ENCODE data around the gene IL12RB2.

DNA sequence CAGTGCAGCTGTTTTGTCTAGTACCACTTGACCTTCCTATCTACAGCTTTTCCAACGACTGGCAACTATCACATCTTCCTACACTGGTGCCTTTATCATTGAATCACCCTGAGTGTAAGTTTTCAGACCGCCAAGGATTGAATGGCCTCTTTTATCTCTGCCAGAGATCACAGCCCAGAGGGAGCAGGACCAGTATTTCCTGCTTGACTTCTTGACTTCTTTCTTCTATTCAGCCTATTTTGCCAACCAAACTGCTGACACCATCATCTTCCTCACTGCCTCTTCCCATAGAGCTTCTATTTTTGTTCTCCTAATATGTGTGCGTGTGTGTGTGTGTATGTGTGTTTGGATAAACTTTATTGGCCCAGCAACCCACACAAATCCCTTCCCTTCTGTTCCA, 68.7 kb downstream of the IL12RB2 start:
- TF ChIP-seq, protein P1, sequence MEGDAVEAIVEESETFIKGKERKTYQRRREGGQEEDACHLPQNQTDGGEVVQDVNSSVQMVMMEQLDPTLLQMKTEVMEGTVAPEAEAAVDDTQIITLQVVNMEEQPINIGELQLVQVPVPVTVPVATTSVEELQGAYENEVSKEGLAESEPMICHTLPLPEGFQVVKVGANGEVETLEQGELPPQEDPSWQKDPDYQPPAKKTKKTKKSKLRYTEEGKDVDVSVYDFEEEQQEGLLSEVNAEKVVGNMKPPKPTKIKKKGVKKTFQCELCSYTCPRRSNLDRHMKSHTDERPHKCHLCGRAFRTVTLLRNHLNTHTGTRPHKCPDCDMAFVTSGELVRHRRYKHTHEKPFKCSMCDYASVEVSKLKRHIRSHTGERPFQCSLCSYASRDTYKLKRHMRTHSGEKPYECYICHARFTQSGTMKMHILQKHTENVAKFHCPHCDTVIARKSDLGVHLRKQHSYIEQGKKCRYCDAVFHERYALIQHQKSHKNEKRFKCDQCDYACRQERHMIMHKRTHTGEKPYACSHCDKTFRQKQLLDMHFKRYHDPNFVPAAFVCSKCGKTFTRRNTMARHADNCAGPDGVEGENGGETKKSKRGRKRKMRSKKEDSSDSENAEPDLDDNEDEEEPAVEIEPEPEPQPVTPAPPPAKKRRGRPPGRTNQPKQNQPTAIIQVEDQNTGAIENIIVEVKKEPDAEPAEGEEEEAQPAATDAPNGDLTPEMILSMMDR (IDR thresholded peaks at IDR 0.05) = no peak
- TF ChIP-seq EZH2 (IDR thresholded peaks at IDR 0.05; ENCODE audit: borderline replicate concordance, insufficient read depth, low read depth, low read length, poor library complexity, severe bottlenecking) = no peak
